ENCODE data around the gene RCAN2.

The RCAN2 gene

GRCh38 chr6:46323966-46324622 is 167.2 kb downstream of the RCAN2 start:
- no peak for DNase-seq (ENCODE audit: low read depth)
- peak overlapping the region; percentile 67 for H3K4me3 ChIP-seq (ENCODE audit: low read length)
- no peak for TF ChIP-seq CTCF (conservative IDR thresholded peaks at IDR 0.05; ENCODE audit: low read length)

GRCh38 chr6:46323312-46323965 is 167.8 kb downstream of the RCAN2 start:
- TF ChIP-seq CTCF (conservative IDR thresholded peaks at IDR 0.05; ENCODE audit: low read length) = no peak
- peak; percentile 96 for DNase-seq (ENCODE audit: low read depth)
- H3K4me3 ChIP-seq (ENCODE audit: low read length) = peak overlapping the region; percentile 67

- TF ChIP-seq CTCF (conservative IDR thresholded peaks at IDR 0.05; ENCODE audit: low read length) = no peak
- peak; percentile 60 for DNase-seq (ENCODE audit: low read depth)
- H3K4me3 ChIP-seq (ENCODE audit: low read length) = no peak overlapping the region
Observed at GRCh38 chr6:46320505-46320904, 170.7 kb downstream of the RCAN2 start.

- DNase-seq (ENCODE audit: low read depth) = no peak
- no peak overlapping the region for H3K4me3 ChIP-seq (ENCODE audit: low read length)
- no peak for TF ChIP-seq CTCF (conservative IDR thresholded peaks at IDR 0.05; ENCODE audit: low read length)
Observed at GRCh38 chr6:46315589-46315988, 175.7 kb downstream of the RCAN2 start.

- no peak for TF ChIP-seq CTCF (conservative IDR thresholded peaks at IDR 0.05; ENCODE audit: low read length)
- peak; percentile 24 for DNase-seq (ENCODE audit: low read depth)
- H3K4me3 ChIP-seq (ENCODE audit: low read length) = no peak overlapping the region
Observed at GRCh38 chr6:46312654-46313053, 178.6 kb downstream of the RCAN2 start.

GRCh38 chr6:46310196-46310595 is 181.1 kb downstream of the RCAN2 start:
- DNase-seq (ENCODE audit: low read depth) = peak; percentile 68
- H3K4me3 ChIP-seq (ENCODE audit: low read length) = no peak overlapping the region
- TF ChIP-seq CTCF (conservative IDR thresholded peaks at IDR 0.05; ENCODE audit: low read length) = no peak

GRCh38 chr6:46306431-46306830 is 184.8 kb downstream of the RCAN2 start:
- DNase-seq (ENCODE audit: low read depth) = no peak
- no peak overlapping the region for H3K4me3 ChIP-seq (ENCODE audit: low read length)
- TF ChIP-seq CTCF (conservative IDR thresholded peaks at IDR 0.05; ENCODE audit: low read length) = no peak

Data from AG10803 (cell line).